Activated CD4-positive, alpha-beta T cell treated with anti-CD3 and anti-CD28 coated beads for 4 hours (primary cell): Measurements from ENCODE around the gene ZDHHC8.

Experiments used
- DNase-seq, 2 donors: peaks; one replicate each; pipeline ENCODE4 v3.0.0-alpha.2; 2020

The ZDHHC8 gene

GRCh38 chr22:20131859-20132685 is 468 bp downstream of the ZDHHC8 start:
- no peak for DNase-seq

DNA sequence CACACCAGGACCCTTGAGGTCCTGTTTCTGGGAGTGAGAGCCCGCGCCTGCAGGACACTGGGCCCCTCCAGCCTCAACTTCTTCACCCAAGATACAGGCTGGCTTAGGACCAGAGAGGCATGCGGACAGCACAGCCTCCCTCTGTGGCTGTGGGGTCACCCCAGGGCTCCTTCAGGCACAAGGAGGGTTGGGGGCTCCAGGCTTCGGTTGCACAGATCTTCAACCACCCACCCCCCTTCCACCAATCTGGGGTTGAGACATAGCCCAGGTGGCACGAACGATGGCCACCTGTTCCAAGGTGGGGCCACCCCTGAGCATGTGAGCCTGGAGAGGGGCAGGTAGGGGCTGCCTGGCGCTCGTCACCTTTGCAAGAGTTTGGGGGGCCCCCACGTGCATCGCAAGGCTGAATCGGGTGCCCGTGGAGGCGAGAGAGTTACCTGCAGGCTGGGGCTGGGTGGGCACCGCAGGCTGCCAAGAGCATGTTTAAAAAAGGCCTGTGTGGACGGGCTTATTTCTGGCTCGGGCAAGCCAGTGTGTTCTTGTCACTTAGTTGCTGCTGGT is 1.2 kb downstream of the ZDHHC8 start:
- no peak for DNase-seq

GRCh38 chr22:20133930-20134549 is 2.4 kb downstream of the ZDHHC8 start:
- no peak for DNase-seq

- DNase-seq: no peak
Observed at GRCh38 chr22:20135265-20135664, 3.7 kb downstream of the ZDHHC8 start.

DNA sequence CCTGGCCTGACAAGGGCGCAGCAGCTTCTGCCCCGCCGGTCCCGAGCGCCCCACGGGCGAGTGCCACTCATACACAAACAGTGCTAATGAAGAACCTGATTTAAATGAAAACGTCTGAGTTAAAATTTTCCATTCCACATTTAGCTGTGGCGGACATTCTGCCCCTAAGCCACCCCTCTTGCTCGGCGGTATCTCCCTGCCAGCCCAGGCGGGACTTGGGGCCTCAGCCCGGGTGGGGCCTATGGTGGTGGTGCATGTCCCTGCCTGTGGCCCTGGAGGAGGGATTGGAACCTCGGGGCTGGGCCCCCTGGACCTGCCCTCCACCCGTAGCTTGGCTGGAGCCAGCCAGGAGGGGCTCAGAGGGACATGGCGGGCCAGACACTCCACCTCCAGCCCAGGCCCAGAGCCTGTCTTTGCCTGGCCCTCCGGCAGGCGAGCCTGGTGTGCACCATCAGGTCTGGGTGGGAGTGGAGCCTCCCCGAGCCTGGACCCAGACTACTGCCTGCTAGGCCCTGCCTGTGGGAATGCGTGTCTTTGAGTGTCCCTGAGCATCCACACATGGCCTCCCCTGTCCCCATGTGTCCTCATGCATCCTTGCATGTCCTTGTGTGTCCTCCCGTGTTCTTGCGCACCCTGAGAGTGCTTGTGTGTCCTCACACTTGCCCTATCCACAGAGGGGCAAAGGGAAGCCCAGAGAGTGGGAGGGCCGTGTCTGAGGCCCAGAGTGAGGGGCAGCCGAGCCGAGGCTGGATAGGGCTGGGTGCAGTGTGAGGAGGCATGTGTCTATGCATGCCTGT is 4.4 kb downstream of the ZDHHC8 start:
- DNase-seq: no peak

- DNase-seq: no peak
Observed at GRCh38 chr22:20136603-20136873, 4.9 kb downstream of the ZDHHC8 start.

DNA sequence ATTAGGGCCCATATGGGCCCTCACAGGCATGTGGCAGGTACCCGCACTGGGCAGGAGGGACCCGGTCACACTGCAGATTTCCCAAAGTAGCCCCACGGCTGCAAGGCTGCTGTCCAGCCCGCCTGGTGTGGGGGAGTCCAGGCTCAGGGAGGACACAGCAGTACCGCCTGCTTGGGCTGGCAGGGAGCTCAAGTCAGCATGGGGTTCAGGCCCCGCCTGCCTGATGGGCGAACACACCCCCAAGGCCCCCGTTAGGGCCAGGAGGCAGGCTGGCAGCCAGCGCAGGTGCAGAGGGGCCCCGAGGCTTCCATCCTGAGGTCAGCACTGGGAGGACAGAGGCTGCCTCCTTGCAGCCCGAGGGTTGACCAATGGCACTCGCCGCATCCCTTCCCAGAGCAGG is 5.5 kb downstream of the ZDHHC8 start:
- DNase-seq: no peak

- no peak for DNase-seq
Observed at GRCh38 chr22:20137671-20138416, 6.2 kb downstream of the ZDHHC8 start.

DNA sequence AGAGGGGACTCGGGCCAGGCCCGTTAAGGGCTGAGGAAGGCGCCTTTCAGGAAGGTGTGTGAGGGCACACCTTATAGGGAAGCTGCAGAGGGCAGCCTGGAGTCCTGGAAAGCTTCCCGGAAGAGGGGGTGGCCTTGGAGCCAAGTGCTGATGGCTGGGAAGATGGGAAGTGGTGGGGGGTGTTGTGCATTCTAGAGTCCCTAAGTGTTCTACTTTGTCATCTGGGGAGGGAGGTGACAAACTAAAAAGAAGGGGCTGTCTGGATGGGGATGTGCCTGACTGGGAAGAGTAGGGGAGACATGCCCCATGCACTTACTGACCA is 6.8 kb downstream of the ZDHHC8 start:
- no peak for DNase-seq

- DNase-seq: no peak
Observed at GRCh38 chr22:20138868-20139267, 7.3 kb downstream of the ZDHHC8 start.

DNA sequence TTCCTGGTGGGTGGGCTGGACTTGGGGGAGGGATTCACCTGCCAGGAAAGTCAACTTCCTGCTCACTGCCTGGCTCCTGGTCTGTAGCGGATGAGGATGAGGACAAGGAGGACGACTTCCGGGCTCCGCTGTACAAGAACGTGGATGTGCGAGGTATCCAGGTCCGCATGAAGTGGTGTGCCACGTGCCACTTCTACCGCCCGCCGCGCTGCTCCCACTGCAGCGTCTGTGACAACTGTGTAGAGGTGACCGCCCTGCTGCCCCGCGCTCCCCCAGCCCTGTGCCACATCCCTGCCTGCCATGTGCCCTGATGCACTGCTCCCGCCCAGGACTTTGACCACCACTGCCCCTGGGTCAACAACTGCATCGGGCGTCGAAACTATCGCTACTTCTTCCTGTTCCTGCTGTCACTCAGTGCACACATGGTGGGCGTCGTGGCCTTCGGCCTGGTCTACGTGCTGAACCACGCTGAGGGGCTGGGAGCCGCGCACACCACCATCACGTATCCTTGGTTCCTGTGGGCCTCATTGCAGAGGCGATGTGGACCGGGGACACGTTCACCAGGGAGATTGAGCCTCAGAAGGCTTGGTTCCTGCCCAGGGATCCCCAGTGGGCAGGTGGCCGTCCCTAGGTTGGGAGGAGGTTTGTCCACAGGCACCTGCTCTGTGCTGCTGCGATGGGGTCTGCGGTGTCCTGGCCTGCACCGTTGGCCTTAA is 7.9 kb downstream of the ZDHHC8 start:
- no peak for DNase-seq

DNA sequence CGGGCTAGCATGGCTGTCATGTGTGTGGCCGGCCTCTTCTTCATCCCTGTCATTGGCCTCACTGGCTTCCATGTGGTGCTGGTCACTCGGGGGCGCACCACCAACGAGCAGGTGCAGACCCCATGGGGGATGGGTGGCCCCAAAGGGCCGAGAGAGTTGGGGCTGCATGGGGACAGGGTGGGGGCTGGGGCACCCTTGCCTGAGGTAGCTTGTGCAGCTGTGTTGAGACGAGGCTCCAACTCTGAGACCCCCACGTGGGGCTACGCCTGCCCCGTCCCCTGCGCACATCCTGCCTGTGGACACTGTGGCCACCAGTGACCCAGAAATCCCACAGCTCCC is 8.5 kb downstream of the ZDHHC8 start:
- no peak for DNase-seq

GRCh38 chr22:20140521-20140964 is 8.9 kb downstream of the ZDHHC8 start:
- no peak for DNase-seq

GRCh38 chr22:20141186-20142077 is 9.8 kb downstream of the ZDHHC8 start:
- no peak for DNase-seq

DNA sequence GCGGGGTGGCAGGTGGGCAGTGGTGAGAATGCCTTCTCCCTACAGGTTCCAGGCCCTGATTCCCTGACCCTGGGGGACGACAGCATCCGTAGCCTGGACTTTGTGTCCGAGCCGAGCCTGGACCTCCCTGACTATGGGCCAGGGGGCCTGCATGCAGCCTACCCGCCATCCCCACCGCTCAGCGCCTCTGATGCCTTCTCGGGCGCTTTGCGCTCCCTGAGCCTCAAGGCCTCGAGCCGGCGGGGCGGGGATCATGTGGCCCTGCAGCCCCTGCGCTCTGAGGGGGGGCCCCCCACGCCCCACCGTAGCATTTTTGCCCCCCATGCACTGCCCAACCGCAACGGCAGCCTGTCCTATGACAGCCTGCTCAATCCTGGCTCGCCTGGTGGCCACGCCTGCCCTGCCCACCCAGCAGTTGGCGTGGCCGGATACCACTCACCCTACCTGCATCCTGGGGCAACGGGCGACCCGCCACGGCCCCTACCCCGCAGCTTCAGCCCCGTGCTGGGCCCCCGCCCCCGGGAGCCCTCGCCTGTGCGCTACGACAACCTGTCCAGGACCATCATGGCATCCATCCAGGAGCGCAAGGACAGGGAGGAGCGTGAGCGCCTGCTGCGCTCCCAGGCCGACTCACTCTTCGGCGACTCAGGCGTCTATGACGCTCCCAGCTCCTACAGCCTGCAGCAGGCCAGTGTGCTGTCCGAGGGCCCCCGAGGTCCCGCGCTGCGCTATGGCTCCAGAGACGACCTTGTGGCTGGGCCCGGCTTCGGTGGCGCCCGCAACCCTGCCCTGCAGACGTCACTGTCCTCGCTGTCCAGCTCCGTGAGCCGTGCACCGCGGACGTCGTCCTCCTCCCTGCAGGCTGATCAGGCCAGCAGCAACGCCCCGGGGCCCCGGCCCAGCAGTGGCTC is 11.4 kb downstream of the ZDHHC8 start:
- DNase-seq: no peak

DNA sequence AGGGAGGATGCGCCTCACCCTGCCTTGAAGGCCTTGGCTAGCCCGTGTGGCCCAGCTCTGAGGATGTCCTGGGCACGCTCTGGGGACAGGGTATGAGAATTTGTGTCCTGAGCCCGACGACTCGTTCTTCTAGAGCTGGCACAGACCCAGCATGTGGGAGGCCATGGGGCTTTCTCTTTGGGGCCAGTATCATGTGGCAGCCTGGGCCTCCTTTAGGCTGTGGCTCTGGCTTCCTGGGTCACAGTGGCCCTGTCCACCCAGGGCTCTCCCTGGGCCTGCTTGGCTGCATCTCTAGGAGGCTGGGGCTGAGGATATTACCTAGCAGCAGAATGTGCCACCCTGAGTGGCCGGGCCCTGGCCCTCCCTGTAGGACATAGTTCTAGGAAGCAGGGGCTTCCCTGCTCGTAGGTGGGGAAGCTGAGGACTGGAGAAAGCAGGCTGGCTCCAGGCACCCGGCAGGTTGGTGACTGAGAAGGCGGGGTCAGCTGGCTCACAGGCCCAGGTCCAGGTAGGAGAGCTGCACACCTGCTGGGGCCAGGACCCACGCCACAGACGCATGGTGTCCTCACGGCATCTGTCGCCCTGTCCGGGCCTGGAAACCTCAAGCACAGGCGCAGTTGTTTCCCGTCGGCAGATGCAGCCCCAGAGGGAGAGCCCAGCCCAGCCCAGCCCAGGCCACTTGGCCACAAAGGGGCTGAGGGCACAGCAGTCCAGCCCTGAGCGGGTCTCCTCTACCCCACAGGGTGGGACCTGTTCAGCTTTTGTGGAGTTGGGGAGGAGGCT is 12.5 kb downstream of the ZDHHC8 start:
- no peak for DNase-seq

GRCh38 chr22:20145206-20145831 is 13.7 kb downstream of the ZDHHC8 start:
- DNase-seq: no peak

GRCh38 chr22:20145832-20146223 is 14.2 kb downstream of the ZDHHC8 start:
- DNase-seq: no peak

GRCh38 chr22:20146777-20147176 is 15.2 kb downstream of the ZDHHC8 start:
- no peak for DNase-seq
